HL-60 (cell line): ENCODE data around the gene EXOC1L.

Source experiments
- DNase-seq, 2 experiments: peaks; one replicate each; pipeline ENCODE4 v3.0.0-alpha.2; 2010 to 2020; ENCODE audit warnings: low read depth in 1 of 2, low spot score in 1 of 2
- H3K27ac ChIP-seq: fragments of 250-450 bp; sonication (Bioruptor Pico); replicated peaks from 2 replicates; pipeline ENCODE4 v1.5.1; 2020; ENCODE audit warnings: mild to moderate bottlenecking, moderate library complexity
- H3K27me3 ChIP-seq: fragments of 250-450 bp; sonication (Bioruptor Pico); 2 replicates; pipeline ENCODE4 v1.5.1; 2021; ENCODE audit warnings: mild to moderate bottlenecking, moderate library complexity; ENCODE audit not compliant: insufficient read depth, poor library complexity, severe bottlenecking
- H3K4me3 ChIP-seq: replicated peaks from 2 replicates; pipeline ENCODE4 v1.5.1; 2011; ENCODE audit warnings: mild to moderate bottlenecking, control low read depth, low read length; ENCODE audit not compliant: insufficient read depth
- GABPA ChIP-seq: IDR thresholded peaks from 2 replicates; pipeline ENCODE4 v1.6.1; 2012; ENCODE audit warnings: low read depth
- POLR2AphosphoS5 ChIP-seq: IDR thresholded peaks from 2 replicates; pipeline ENCODE4 v1.6.1; 2012; ENCODE audit warnings: low read depth
- SPI1 ChIP-seq: IDR thresholded peaks from 2 replicates; pipeline ENCODE4 v1.6.1; 2012; ENCODE audit warnings: low read depth, mild to moderate bottlenecking, borderline replicate concordance
- TF ChIP-seq, protein P1 (sequence below): IDR thresholded peaks from 2 replicates; pipeline ENCODE4 v1.6.1; 2012; ENCODE audit warnings: low read depth; ENCODE audit not compliant: insufficient replicate concordance
- TF ChIP-seq, protein P2 (sequence below): IDR thresholded peaks from one replicate; pipeline ENCODE4 v1.5.1; 2011; ENCODE audit warnings: low read length, control low read depth, inconsistent platforms; ENCODE audit not compliant: insufficient read depth

The EXOC1L gene

DNA sequence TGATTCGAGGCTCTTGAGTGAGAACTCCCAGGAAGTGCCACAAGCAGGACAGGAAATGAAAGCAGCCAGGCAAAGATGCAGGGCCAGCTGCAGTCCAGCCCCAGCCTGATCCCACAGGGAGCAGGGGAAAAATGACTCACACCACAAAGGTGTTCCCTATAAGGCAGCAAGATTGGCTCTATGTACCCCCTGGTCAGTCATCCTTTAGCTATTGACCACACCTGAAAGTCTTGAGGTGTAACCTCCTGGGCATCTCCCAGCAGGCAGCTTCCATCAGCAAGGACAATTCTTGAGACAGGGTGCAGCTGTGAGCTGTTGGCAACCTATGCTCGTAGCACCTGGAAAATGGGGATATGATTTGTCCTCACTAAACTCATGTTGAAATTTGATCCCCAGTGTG lies 27.9 kb upstream of the EXOC1L start:
- no peak for DNase-seq
- TF ChIP-seq GABPA: no peak
- TF ChIP-seq, protein P1, sequence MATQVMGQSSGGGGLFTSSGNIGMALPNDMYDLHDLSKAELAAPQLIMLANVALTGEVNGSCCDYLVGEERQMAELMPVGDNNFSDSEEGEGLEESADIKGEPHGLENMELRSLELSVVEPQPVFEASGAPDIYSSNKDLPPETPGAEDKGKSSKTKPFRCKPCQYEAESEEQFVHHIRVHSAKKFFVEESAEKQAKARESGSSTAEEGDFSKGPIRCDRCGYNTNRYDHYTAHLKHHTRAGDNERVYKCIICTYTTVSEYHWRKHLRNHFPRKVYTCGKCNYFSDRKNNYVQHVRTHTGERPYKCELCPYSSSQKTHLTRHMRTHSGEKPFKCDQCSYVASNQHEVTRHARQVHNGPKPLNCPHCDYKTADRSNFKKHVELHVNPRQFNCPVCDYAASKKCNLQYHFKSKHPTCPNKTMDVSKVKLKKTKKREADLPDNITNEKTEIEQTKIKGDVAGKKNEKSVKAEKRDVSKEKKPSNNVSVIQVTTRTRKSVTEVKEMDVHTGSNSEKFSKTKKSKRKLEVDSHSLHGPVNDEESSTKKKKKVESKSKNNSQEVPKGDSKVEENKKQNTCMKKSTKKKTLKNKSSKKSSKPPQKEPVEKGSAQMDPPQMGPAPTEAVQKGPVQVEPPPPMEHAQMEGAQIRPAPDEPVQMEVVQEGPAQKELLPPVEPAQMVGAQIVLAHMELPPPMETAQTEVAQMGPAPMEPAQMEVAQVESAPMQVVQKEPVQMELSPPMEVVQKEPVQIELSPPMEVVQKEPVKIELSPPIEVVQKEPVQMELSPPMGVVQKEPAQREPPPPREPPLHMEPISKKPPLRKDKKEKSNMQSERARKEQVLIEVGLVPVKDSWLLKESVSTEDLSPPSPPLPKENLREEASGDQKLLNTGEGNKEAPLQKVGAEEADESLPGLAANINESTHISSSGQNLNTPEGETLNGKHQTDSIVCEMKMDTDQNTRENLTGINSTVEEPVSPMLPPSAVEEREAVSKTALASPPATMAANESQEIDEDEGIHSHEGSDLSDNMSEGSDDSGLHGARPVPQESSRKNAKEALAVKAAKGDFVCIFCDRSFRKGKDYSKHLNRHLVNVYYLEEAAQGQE: no peak
- TF ChIP-seq, protein P2, sequence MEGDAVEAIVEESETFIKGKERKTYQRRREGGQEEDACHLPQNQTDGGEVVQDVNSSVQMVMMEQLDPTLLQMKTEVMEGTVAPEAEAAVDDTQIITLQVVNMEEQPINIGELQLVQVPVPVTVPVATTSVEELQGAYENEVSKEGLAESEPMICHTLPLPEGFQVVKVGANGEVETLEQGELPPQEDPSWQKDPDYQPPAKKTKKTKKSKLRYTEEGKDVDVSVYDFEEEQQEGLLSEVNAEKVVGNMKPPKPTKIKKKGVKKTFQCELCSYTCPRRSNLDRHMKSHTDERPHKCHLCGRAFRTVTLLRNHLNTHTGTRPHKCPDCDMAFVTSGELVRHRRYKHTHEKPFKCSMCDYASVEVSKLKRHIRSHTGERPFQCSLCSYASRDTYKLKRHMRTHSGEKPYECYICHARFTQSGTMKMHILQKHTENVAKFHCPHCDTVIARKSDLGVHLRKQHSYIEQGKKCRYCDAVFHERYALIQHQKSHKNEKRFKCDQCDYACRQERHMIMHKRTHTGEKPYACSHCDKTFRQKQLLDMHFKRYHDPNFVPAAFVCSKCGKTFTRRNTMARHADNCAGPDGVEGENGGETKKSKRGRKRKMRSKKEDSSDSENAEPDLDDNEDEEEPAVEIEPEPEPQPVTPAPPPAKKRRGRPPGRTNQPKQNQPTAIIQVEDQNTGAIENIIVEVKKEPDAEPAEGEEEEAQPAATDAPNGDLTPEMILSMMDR: no peak
- TF ChIP-seq SPI1: no peak
- no peak for TF ChIP-seq POLR2AphosphoS5
- Histone ChIP-seq H3K27me3 (no peaks in the 10 kb centered on the region), H3K27ac (no peak overlapping the region), H3K4me3 (no peak overlapping the region)

DNA sequence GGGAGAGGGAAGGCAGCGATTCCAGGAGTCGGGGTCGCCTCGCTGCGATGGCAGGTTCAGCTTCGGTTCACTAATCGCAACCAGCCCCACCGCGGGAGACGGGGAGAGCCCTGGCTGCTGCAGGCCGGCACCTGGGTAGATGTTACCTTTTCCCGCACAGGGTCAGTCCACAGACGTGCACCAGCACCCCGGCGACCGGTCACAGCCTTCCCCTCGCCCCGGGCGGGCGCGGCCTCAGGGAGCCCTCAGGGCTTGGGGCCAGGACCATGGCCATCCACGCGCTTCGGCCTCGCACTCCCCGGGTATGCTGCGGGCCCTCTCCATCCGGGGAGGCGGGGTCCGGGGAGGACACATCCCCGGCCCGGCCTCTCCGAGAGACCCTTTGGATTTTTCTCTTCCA lies 26.1 kb upstream of the EXOC1L start:
- Histone ChIP-seq H3K27ac (no peak overlapping the region), H3K4me3 (no peak overlapping the region), H3K27me3 (no peaks in the 10 kb centered on the region)
- TF ChIP-seq, protein P2: no peak
- TF ChIP-seq POLR2AphosphoS5: no peak
- TF ChIP-seq, protein P1: no peak
- TF ChIP-seq GABPA: no peak
- no peak for TF ChIP-seq SPI1
- DNase-seq: no peak

DNA sequence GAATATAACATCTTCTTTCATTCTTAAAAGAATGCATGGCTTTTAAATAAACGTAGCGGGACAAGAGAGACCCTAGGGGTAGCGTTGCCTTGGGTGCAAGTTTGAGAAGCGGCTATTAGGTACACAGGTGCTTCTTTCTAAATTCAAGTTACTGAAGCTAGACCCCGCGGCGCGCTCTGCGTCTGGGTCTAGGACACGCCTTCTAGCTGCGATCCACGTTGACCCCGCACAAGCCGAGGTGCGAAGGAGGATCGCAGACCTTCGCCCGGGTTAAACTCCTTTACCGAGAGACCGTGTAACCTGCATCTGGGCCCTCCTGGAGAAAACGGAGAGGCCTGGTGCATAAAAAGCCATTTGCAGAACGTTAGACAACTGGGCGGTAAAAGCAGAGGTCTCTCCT lies 25.5 kb upstream of the EXOC1L start:
- no peak for TF ChIP-seq GABPA
- TF ChIP-seq, protein P2: no peak
- TF ChIP-seq POLR2AphosphoS5: no peak
- TF ChIP-seq SPI1: no peak
- TF ChIP-seq, protein P1: no peak
- DNase-seq: no peak

More for the DNA sequence above, 25.5 kb upstream of the EXOC1L start:
- Histone ChIP-seq H3K4me3 (no peak overlapping the region), H3K27ac (no peak overlapping the region), H3K27me3 (no peaks in the 10 kb centered on the region)
